HEK293T (cell line): Measurements from ENCODE around the gene ADCY1.

ENCODE experiments used
- CTCF ChIA-PET: fragments of 350-600 bp; formaldehyde crosslinking; extraction: SDS; loops from one replicate; lab custom pipeline; 2021; ENCODE audit warnings: antibody characterized with exemption, inconsistent platforms; lab: Yijun Ruan, JAX
- POLR2A ChIA-PET: fragments of 350-600 bp; formaldehyde crosslinking; extraction: SDS; loops from one replicate; lab custom pipeline; 2020; ENCODE audit warnings: antibody characterized with exemption, inconsistent platforms; lab: Yijun Ruan, JAX
- DNase-seq: peaks from one replicate; pipeline ENCODE4 v3.0.0; 2012; ENCODE audit warnings: mixed read lengths; ENCODE audit errors: extremely low spot score
- ARNT ChIP-seq: fragments of 450-650 bp; IDR thresholded peaks from 2 replicates; pipeline ENCODE4 v1.6.1; 2017; ENCODE audit warnings: mild to moderate bottlenecking
- BHLHE40 ChIP-seq: fragments of 450-650 bp; IDR thresholded peaks from 2 replicates; pipeline ENCODE4 v1.6.1; 2016; ENCODE audit warnings: mild to moderate bottlenecking, moderate library complexity, borderline replicate concordance
- CTBP1 ChIP-seq: fragments of 450-650 bp; IDR thresholded peaks from 2 replicates; pipeline ENCODE4 v1.6.1; 2016; ENCODE audit warnings: borderline replicate concordance
- ELF4 ChIP-seq: fragments of 450-650 bp; IDR thresholded peaks from 2 replicates; pipeline ENCODE4 v1.6.1; 2017; ENCODE audit warnings: antibody characterized with exemption
- FOXA1 ChIP-seq: fragments of 450-650 bp; IDR thresholded peaks from 2 replicates; pipeline ENCODE4 v1.6.1; 2016; ENCODE audit warnings: mild to moderate bottlenecking
- FOXK2 ChIP-seq: fragments of 450-650 bp; IDR thresholded peaks from 2 replicates; pipeline ENCODE4 v1.6.1; 2016; ENCODE audit warnings: mild to moderate bottlenecking
- FOXM1 ChIP-seq: fragments of 450-650 bp; IDR thresholded peaks from 2 replicates; pipeline ENCODE4 v1.6.1; 2017; ENCODE audit warnings: mild to moderate bottlenecking, borderline replicate concordance
- HDGF ChIP-seq: fragments of 450-650 bp; IDR thresholded peaks from 2 replicates; pipeline ENCODE4 v1.6.1; 2017; ENCODE audit warnings: antibody characterized with exemption, borderline replicate concordance
- L3MBTL2 ChIP-seq: fragments of 450-650 bp; conservative IDR thresholded peaks from 2 replicates; pipeline ENCODE4 v1.6.1; 2016; ENCODE audit warnings: mild to moderate bottlenecking
- LEF1 ChIP-seq: fragments of 450-650 bp; IDR thresholded peaks from 2 replicates; pipeline ENCODE4 v1.6.1; 2017; ENCODE audit warnings: mild to moderate bottlenecking, borderline replicate concordance
- NFRKB ChIP-seq: fragments of 450-650 bp; IDR thresholded peaks from 2 replicates; pipeline ENCODE4 v1.6.1; 2016; ENCODE audit warnings: mild to moderate bottlenecking, moderate library complexity
- SP1 ChIP-seq: fragments of 450-650 bp; IDR thresholded peaks from 2 replicates; pipeline ENCODE4 v1.6.1; 2017
- SUZ12 ChIP-seq: fragments of 450-650 bp; IDR thresholded peaks from 2 replicates; pipeline ENCODE4 v1.6.1; 2016; ENCODE audit warnings: mild to moderate bottlenecking
- TARDBP ChIP-seq: fragments of 450-650 bp; IDR thresholded peaks from 2 replicates; pipeline ENCODE4 v1.6.1; 2016
- ZNF384 ChIP-seq: fragments of 450-650 bp; IDR thresholded peaks from 2 replicates; pipeline ENCODE4 v1.6.1; 2016
- TF ChIP-seq, protein P1 (sequence below): fragments of 450-650 bp; IDR thresholded peaks from 2 replicates; pipeline ENCODE4 v1.6.1; 2016

ADCY1 gene

DNA sequence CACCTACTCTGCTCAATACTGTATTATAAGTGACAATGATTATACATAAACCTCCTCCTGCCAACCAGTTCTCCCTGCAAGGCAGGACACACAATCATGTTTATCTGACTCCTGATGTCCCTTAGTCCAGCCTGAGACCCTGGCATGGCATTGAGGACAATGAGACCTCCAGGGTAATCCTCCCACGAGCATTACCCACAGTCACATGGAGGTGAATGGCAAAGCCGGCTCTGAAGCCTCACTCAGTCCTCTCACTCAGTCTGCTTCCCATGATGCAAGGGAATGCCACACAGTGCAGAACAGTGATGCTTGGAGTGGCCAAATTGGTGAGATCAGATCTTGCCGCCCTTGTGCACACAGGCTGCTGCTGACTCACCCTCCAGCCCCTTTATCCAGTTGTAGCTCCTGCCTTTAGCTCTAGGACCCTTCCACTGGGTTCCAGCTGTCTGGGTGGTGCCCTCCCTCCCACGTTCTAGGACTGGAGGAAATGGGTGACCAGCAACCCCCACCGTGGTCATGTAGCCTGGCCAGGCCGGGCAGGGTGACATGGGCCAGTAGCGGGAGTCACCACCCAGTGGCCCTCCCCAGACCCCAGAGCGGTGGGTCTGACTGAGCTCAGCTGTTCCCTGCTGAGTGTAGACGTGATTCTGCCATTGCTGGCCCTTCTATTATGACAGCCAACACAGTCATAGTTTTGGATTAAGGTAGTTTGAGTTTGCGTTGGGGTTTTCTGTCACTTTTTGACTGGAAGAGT lies 5.5 kb upstream of the ADCY1 start:
- no peak for DNase-seq
- no peak for TF ChIP-seq BHLHE40
- TF ChIP-seq SUZ12: no peak
- TF ChIP-seq LEF1: no peak
- TF ChIP-seq L3MBTL2: no peak
- no peak for TF ChIP-seq TARDBP
- TF ChIP-seq FOXK2: no peak
- TF ChIP-seq HDGF: no peak
- TF ChIP-seq SP1: no peak
- TF ChIP-seq ARNT: no peak
- TF ChIP-seq FOXA1: no peak
- TF ChIP-seq NFRKB: no peak
- no peak for TF ChIP-seq FOXM1
- TF ChIP-seq, protein P1, sequence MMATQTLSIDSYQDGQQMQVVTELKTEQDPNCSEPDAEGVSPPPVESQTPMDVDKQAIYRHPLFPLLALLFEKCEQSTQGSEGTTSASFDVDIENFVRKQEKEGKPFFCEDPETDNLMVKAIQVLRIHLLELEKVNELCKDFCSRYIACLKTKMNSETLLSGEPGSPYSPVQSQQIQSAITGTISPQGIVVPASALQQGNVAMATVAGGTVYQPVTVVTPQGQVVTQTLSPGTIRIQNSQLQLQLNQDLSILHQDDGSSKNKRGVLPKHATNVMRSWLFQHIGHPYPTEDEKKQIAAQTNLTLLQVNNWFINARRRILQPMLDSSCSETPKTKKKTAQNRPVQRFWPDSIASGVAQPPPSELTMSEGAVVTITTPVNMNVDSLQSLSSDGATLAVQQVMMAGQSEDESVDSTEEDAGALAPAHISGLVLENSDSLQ: no peak
- TF ChIP-seq CTBP1: no peak
- TF ChIP-seq ZNF384: no peak
- no peak for TF ChIP-seq ELF4
- CTCF ChIA-PET: no interaction called here

DNA sequence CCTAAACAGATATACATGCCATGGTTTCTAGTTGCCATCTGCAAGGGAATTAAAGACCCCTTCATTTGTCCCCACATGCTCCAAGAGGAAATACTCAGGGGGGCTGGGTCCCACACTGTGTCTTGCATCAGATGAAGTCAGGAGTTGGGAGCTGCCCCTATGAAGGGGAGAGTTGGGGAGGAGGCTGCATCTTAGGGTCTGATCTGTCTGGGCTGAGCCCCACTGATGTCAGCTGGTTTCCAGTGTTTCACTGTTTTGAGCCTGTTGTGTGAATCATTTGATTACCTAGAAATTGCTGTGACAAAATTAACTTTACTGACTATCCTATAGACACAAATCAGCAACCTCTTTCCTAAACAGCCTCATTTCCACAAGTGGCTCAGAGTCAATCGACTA lies 4.9 kb upstream of the ADCY1 start:
- DNase-seq: no peak
- ChIA-PET CTCF (no interaction called here), POLR2A (no interaction called here)
- TF ChIP-seq FOXK2: no peak
- TF ChIP-seq LEF1: no peak
- no peak for TF ChIP-seq ELF4
- no peak for TF ChIP-seq L3MBTL2
- TF ChIP-seq CTBP1: no peak
- TF ChIP-seq, protein P1: no peak
- TF ChIP-seq TARDBP: no peak
- no peak for TF ChIP-seq ARNT
- no peak for TF ChIP-seq SP1
- TF ChIP-seq NFRKB: no peak
- TF ChIP-seq HDGF: no peak

More for the DNA sequence above, 5.5 kb upstream of the ADCY1 start:
- POLR2A ChIA-PET: no interaction called here

DNA sequence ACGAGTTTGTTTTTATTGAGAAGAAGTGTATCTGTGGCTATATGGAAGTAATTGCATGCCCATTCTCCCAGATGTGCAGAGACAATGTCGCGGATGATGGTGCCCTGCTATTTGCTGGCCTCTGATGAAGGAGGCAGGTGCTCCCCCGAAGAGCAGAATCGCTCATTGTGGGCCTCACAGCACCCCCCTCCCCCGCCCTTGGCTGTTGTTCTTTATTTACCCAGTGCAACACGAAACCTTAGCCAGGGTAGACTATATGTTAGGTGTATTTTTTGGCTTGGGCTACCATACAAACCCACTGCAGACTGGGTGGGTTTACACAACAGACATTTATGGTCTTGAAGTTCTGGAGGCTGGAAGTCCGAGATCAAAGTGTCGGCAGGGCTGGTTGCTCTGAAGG lies 3.4 kb upstream of the ADCY1 start:
- TF ChIP-seq FOXA1 (no peak), L3MBTL2 (no peak), BHLHE40 (no peak), NFRKB (no peak), HDGF (no peak), ARNT (no peak), TARDBP (no peak), SUZ12 (no peak), FOXK2 (no peak), LEF1 (no peak), SP1 (no peak)
- ChIA-PET POLR2A (no interaction called here), CTCF (no interaction called here)
- DNase-seq: no peak

DNA sequence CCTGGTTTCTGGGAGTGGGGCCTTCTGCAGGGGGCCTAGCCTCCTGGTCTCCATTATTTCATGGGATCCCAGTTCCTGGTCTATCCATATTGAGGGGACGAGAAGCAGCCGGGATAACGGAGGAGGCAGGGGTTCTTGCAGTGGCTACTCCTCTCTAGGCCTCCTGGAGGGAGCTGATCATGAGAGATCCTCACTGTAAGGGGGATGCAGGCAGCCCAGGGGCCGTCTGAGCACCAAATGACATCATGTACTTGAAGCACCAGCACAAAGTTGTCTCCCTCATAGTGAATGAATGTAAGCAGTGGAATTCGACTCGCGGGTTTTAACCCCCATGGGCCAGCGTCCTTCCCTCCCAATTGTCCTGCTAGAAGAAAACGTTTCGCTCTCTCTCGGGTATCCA lies 964 bp upstream of the ADCY1 start:
- no peak for DNase-seq
- POLR2A ChIA-PET: interaction anchor here (1.6 kb wide), 1 partner anchor 9 kb away, joined by 3 read pairs; no protein-coding TSS in a partner anchor
- no peak for TF ChIP-seq HDGF
- no peak for TF ChIP-seq CTBP1
- no peak for TF ChIP-seq ARNT
- TF ChIP-seq NFRKB: no peak
- no peak for TF ChIP-seq SP1
- TF ChIP-seq SUZ12: no peak
- TF ChIP-seq FOXM1: no peak
- no peak for TF ChIP-seq BHLHE40
- TF ChIP-seq L3MBTL2: no peak
- TF ChIP-seq, protein P1: no peak
- TF ChIP-seq TARDBP: no peak
- no peak for TF ChIP-seq FOXK2
- CTCF ChIA-PET: no interaction called here

DNA sequence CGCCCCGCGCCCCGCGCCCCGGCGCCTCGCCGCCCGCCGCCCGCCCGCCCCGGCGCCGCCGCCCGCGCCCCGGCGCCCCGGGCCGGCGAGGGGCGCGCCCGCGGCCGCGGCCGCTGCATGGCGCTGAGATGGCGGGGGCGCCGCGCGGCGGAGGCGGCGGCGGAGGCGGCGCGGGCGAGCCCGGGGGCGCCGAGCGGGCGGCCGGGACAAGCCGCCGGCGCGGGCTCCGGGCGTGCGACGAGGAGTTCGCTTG lies 174 bp downstream of the ADCY1 start:
- ChIA-PET POLR2A (no interaction called here), CTCF (no interaction called here)
- DNase-seq: no peak

More for the DNA sequence above, 174 bp downstream of the ADCY1 start:
- TF ChIP-seq FOXK2 (no peak), CTBP1 (no peak), ZNF384 (no peak), SUZ12 (no peak), TARDBP (no peak), LEF1 (no peak), FOXM1 (no peak), L3MBTL2 (no peak), HDGF (no peak), ARNT (no peak), ELF4 (no peak), NFRKB (no peak), SP1 (no peak)
- TF ChIP-seq, protein P1: no peak
